GM18508 (cell line): Measurements from ENCODE around the gene TMEM79.
"Not testable (repeated sequence)": the region's sequence is repeated elsewhere in the genome, so short reads cannot be mapped to it uniquely, and the experiment has no call there.

Source experiments
- ATAC-seq: cut with Tn5 transposase; IDR thresholded peaks from one replicate; pipeline ENCODE4 v1.9.1; 2021; ENCODE audit warnings: moderate number of reproducible peaks; ENCODE audit not compliant: insufficient read depth, unreplicated experiment

TMEM79 gene

GRCh38 chr1:156298852-156299357 is 14.8 kb downstream of the TMEM79 start, which contains the start of gene VHLL:
Gene VHLL, minus strand, starts transcription at chr1:156299307. Its CDS starts 118 bp downstream, at chr1:156299189.
- ATAC-seq: no peak

- ATAC-seq: no peak
Observed at GRCh38 chr1:156303241-156303640, 19.1 kb downstream of the TMEM79 start.

GRCh38 chr1:156305215-156305614 is 21.1 kb downstream of the TMEM79 start:
- no peak for ATAC-seq

GRCh38 chr1:156308078-156308477 is 24.0 kb downstream of the TMEM79 start:
- ATAC-seq: no peak

- ATAC-seq: no peak
Observed at GRCh38 chr1:156310962-156311361, 26.8 kb downstream of the TMEM79 start.

GRCh38 chr1:156316909-156317308 is 32.8 kb downstream of the TMEM79 start:
- no peak for ATAC-seq

- ATAC-seq: no peak
Observed at GRCh38 chr1:156319664-156320063, 35.5 kb downstream of the TMEM79 start.

- no peak for ATAC-seq
Observed at GRCh38 chr1:156320560-156320959, 36.4 kb downstream of the TMEM79 start.

- not testable (repeated sequence) for ATAC-seq
Observed at GRCh38 chr1:156323179-156323578, 39.1 kb downstream of the TMEM79 start.

GRCh38 chr1:156336242-156336641 is 52.1 kb downstream of the TMEM79 start:
- ATAC-seq: no peak

GRCh38 chr1:156337052-156337887 is 53.1 kb downstream of the TMEM79 start:
- no peak for ATAC-seq

GRCh38 chr1:156337888-156338179 is 53.7 kb downstream of the TMEM79 start:
- ATAC-seq: no peak

- ATAC-seq: peak; percentile 82
Observed at GRCh38 chr1:156338180-156338976, 54.3 kb downstream of the TMEM79 start, which contains the start of the genes CCT3 and TSACC. Gene CCT3, minus strand, starts transcription at chr1:156338292. Its CDS starts 108 bp downstream, at chr1:156338184. Gene TSACC, plus strand, starts transcription at chr1:156338526. Its CDS starts 1,232 bp downstream, at chr1:156339758.
